DMS 273 treated with DMSO at 0.1 percent for 48 hours (cell line): Measurements from ENCODE around the gene PDE4D.

ENCODE experiments used
- DNase-seq: peaks from one replicate; lab custom pipeline; 2025; lab: John Stamatoyannopoulos, UW

Gene PDE4D

DNA sequence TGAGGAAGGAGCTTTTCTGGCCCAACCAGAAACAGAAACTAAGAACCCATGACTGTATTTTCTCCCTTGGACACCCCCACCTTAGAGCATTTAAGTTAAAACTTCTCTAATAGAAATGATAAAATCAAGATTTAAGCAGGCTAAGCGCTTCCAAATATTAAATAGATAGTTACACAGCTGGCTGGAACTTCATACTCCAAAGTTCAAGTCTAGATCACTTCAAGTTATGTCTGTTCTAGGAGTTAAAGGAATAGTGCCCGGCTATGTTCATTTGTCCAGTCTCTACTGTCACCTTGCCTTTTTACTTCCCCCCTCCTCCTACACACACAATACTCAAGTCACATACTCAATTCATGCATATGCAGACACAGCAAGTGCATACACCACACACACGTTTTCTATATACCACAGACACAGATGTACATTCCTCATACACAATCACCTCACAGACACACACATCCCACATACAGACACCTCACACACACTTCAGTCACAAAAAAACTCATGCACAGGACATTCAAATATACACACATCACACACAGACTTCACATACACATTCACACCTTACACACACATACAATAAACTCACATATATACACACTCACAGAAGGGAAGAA lies 237.7 kb downstream of the PDE4D start:
- no peak for DNase-seq

DNA sequence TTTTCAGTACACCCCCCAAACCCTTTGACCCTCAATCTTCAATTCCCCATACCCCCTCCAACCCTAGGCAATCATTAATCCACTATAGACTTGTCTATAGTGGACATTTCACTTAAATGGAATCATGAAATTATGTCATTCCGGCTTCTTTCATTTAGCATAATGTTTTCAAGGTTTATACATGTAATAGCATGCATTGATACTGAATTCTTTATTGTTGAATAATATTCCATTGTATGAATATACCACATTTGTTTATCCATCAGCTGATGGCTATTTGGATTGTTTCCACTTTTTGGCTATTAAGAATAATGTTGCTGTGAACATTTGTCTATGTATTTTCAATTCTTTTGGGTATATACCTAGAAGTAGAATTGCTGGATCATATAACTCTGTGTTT lies 238.8 kb downstream of the PDE4D start:
- no peak for DNase-seq

DNA sequence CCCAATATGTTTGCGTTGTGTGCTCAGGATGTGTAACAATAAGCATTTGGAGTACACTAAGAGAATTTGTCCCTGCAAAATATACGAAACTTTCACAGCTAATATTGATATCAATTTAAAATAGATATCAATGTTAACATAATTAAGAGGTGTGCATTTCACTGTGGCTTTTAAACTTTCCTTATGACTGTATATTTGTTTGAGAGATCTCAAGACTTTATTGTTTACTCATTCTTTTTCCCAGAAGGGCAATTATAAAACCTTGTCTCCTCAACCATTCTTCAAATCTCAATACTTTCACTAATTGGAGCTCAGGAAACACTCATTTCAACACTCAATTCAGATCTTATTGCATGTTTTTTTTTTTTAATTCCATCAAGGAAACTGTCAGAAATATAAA lies 241.1 kb downstream of the PDE4D start:
- DNase-seq, result no peak

DNA sequence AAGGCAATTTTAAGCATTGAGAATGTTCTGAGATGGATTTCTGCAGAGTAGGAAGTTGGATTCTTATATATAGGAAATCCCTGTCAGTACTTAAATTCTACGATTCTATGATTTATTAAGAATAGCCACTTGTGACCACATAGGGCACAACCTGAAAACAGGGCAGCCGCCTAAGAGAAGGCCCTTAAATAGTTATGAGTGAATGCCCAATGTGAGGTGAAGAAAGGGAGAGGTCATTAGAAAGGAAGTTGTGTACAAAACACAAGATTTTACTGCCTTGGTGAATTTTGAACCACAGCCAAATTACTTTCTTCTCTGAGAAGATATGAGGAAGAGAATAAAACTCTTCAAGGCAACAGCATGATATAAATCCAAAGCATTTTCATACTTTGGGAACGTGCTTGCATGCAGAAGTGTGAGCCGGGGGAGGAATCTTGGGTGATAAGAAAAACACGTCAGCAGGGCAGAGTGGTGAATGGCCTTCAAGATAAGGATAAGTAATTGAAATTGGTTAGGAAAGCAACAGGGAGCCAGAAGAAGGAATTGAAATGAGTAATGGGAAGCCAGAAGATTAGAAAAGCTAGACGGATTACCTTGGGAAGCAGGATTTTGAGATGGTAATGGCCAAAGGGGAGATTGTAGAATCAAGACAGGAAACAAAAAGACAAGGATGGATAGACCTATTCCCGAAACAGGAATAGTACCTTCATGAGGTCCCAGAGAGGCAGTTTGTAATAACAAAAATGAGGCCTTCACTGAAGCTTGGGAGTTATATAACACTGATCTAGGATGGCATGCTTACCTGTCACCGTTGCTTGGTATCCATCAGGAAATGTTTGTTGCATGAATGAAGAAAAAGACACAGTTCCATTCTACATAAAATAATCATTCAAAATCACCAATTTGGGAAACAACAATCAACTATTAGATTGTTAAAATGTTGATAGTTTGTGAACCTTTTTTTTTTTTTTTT lies 244.3 kb downstream of the PDE4D start:
- no peak for DNase-seq

DNA sequence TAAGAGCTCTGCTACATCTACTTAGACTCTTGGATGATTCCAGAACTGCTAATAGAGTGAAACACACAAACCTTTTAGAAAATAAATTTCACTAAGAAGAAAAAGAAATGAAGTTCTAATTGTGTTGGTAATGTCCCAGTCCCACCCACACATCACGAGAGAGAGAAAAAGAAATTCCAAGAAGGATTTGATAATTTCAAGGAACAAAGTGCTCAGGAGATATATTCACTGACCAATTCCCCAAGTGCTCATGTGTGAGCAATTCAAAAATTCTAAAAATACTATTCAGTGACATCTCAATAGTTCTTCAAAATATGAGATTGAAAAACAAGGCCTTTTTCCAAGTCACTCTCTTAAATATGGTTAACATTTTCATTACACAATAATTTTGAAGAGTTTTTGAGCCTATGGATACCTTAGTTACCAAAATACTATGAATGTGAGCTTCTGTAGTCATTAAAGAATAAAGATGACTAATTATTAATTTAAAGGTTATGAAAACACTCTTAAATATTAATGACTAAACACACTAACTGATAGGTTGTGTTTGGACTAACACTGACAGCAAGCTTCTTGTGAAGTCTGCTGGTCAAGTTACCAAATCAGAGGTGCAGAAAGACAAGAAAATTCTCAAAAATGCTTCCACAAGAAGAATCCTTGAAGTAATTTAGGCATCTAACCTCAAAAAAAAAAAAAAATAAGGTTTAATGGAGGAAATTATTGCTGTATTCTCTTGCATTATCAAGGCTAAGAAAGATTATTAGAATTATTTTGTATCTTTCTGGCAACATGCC lies 245.3 kb downstream of the PDE4D start:
- DNase-seq, result no peak

DNA sequence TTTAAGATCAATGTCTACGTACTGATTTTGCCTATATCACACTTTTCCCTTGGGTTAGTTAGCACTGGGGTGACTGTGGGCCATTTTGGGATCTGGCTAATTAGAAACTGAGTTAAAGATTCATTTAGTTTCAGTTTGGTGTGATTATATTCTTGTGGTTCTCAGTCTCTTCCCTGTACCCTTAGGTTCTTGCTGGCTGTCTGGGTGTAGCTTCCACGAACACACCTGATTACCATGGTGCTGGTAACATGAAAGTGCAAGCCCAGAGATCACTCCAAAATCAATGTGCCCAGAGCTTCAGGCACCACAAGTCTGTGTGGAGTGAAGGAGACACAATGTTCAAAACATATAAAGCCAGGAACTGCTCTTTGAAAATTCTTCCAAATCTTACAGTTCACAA lies 248.1 kb downstream of the PDE4D start:
- DNase-seq, result no peak

DNA sequence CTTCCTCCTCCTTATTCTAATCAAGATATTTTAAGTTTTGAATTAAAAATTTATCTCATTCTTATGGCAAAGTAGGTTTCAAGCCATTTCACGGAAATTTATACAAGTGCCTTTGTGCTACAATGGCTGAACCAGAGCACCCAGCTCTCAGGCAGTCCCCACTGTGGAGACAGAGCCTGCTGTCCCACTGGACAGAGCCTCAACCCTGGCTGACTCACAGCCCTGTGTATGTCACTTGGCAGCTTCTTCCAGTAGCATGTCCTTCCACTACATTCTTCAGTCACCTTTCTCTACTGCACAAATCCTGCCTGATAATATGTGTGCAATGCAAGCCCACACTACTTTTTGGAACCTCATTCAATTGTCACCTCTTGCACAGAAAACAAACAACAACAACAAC lies 253.1 kb downstream of the PDE4D start:
- DNase-seq, result no peak

DNA sequence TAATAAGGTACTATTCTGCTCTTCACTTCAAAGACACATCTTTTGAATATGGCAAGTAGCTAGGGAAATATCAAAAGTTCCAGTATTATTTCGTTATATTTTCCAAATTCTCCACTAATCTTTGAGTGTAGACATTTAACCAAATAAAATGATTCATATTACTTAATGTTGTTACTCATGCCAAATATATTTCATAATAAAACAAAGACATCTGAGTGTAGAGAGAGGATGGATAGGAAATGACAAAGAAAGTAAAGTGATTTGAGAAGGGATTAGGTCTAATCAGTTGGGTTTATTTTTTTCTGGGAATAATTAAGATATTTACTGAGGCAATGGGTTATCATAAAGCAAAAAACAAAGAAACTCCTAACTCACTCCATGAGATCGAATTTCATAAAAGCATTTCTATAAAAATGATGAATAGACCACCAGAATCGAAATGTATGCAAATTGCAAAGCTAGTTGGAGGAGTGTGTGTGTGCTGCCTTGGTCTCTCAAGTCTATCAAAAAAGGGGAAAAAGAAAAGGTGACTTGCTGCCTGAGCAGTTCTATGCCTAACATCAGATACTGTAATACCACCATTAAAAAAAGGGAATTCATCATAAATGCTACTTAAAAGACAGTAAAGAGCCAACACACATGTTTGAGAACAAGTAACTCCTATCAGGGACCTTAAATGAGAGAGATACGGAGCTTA lies 255.5 kb downstream of the PDE4D start:
- DNase-seq, result no peak

DNA sequence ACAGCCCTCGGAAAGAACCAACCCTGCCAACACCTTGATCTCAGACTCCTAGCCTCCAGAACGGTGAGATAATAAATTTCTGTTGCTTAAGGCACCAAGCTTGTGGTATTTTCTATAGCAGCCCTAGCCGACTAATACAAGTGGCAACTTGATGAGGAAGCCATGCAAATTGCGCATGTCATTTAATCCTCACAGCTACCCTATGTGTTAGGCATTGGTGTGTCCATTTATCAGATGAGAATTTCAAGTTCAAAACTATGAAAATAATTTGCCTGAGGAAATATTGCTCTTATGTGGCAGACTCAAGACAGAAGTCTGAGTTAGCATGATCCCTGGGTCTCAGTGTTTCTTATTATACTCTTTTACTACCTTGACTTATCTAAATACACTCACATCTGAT lies 264.0 kb downstream of the PDE4D start:
- no peak for DNase-seq

DNA sequence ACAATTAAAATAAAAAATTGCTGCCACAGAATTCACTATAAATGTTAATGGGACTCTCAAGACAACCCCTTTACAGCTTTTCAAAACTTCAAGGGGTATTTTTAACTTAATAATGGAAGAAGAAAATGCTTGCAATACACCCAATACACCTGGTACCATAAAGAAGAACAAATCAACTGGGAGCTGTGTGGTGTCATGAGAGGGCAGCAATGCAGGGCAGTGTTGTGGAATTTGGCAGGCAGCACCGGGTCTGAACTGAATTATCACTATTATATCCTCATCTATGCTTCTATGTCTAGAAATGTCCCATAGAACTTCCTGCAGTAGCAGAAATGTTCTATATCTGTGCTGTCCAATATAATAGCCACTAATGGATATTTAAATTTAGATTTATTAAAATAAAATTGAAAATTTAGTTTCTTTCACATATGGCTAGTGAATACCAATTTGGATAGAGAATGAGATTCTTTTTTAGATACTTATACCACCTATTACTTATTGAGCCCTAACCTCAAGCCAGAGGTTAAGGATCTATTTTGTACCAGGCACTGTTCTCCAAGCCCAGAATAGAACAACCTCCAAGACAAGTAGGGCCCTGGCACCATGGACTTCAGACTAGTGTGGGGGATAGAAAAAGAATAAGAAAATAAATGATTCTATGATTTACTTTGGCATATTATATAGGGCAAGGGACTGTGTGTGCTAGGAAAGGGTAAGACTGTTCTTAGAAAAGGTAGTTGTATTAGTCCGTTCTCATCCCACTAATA lies 265.3 kb downstream of the PDE4D start:
- no peak for DNase-seq

DNA sequence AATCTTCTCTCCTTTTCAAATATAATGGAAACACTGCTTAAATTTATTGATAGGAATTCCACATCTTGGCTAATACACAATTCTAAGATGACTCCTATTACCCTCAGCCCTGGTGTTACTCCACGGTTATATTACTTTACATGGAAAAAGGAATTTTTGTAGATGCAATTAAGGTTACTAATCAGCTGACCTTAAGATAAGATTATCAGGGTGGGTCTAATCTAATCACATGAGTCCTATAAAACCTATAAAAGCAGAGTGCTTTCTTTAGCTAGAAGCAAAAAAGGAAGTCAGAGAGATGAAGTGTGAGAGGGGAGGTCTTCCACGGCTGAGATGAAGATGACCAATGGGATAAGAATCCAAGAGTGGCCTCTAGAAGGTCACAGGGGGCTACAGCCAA lies 268.6 kb downstream of the PDE4D start:
- DNase-seq, result no peak

DNA sequence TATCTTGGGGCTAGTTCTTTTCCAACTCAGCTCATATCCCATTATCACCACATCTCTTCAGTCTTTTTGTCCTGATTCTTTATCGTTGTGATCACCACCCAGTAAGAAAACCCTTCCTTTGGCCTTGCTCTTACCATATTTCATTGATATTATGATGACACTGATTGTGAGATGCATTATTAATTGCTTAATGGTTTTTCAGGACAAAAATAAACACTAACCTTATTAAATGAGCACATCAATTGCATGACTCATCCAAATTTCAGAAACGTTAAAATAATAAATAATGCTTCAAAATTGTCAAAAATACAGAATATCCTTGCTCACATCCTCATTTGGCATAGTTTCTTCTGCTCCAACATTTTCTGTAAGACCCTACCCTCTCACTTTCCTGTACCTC lies 270.7 kb downstream of the PDE4D start:
- no peak for DNase-seq

DNA sequence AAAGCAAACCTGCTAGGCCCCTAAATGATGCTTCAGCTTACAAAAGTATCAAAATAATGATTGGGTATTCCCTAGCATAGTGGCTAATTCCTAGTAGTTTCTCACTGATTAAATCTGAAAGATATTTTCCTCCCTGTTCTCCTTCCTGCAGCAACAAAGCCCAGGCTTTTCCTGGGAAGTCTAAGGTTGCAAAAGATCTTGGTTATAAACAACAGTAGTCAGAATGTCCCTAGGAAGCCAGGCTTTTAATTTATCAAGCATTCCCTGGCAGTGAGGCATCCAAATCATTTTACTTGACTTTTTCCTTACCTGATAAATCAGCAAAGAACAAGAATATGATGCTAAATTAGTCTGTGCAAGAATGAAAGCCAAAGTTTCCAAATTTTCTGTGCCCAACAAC lies 272.0 kb downstream of the PDE4D start:
- DNase-seq, result no peak

DNA sequence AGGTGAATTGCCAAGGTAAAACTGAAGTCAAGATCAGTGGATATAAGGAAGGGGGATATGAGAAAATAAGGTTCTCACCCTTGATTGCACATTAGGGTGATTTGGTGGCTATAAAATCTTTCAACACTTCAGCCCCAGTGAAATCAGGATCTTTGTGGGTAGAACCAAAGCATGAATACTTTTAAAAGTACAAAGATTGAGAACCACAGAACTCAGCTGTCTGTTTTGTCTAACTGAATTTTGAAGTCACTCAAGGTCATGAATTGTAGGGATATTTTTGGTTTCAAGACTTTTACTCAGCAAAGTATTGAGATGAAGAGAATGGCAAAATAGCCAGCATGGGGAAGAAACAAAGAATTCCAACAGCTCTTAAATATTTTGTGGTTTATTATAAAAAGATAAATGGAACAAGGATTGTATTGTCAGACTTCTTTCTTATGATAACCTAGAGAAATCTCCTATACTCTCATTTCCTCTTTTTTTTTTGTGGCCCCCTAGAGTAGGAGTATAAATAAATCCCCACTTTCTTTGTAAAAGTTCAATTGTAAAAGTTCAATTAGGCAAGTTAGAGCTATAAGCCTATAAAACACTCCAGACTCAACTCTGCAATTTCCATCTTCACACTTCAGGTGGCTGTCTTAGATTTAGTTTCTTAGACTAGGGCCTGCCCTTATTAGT lies 272.9 kb downstream of the PDE4D start:
- no peak for DNase-seq

DNA sequence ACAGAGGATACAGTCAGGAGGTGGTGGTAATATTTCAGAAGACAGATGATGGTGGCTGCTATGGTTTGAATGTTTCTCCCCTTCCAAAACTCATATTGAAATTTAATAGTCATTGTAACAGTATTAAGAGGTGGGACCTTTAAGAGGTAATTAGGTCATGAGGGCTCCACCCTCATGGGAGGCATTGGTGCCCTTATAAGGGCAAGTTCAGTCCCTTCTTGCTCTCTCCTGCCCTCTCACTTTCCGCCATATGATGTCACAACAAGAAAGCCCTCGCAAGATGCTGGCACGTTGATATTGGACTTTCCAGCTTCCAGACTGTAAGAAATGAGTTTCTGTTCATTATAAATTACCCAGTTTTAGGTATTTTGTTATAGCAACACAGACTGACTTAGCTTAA lies 274.9 kb downstream of the PDE4D start:
- no peak for DNase-seq

DNA sequence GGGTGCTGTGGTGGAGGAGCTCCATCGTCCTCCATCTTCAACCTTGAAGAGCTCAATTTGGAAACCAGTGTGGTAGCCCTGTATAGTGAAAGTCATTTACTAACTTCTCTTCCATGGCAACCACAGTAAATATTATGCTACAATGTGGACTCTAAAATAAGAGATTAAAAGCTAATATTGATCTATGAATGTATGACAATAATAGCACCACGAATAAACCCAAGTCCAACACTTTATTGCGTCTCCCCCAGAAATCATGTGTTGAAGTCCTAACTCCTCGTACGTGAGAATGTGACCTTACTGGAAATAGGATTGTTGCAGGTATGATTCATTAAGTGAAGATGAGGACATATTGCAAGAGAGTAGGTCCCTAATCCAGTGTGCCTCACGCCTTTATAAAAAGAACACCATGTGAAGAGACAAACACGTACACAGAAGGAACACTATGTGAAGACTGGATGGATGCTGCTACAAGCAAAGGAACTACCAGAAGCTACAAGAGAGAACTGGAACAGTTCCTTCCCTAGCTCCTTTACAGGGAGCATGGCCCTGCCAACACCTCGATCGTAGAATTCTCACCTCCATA lies 276.2 kb downstream of the PDE4D start:
- no peak for DNase-seq

DNA sequence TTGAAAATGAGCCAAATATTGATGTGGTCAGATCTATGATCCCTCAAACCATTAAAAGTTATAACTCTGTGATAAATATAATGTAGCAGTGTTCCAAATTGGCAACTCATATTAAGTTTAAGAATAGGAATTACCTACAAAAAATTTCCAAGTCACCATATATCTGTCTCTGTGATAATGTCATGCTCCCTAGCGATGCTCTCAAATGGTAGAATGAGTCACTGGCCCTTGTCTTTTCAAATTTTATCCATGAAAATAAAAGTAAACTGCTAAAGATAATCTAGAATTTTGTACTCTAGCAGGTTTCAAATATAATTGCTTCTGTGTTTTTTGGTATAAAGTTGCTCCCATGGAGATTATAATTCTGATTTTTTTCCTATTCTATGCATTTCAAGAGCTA lies 277.1 kb downstream of the PDE4D start:
- no peak for DNase-seq

DNA sequence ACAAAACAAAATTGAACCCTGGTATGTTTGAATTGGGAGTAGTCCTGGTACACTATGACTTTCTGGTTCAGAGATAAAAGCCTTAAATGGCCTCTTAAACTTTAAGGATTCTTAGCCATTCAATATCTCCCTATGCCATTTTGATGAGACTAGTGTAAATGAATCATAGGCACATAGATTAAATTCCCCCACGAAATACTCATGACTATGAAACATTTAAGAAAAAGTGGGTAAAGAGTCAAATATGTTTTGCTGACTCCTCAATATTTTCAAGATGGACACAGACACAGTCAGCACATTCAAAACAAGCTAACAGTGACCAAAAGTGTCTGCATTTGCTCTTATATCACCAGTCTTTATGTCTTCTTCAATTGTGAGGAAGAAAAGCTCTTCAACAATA lies 278.3 kb downstream of the PDE4D start:
- DNase-seq, result no peak

DNA sequence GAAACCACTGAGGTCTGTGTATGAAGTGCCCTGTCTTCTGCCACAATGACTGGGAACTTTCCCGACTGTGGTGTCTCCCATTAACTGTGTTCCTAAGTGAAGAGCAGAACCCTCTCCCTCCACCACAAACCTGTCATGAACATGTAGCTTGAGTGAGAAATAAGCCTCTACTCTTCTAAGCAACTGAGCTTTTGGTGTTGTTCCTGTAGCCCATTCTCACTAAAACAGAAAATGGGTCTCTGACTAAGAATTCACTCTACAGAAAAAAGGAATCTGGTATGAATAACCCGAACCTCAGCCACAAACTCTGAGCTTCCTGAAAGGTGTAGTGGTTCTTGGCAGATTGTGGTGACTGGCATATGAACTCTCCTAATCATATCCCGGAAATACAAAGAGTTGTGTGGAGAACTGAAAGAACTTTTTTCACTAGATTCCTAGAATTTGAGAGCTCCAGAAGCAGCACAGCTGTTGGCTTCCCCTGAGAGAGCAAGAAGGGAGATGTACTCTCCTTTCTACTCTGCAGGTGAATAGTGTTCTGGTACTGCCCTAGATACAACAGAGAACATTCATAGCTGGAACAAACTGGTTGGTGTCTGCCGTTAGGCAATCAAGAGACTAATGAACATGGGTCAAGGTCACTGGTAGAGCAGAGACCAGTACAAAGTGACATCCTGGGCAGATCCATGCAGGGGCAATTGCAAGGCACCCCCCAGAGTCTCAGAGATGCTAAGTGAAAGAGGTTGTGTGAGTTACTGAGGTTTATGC lies 283.8 kb downstream of the PDE4D start:
- no peak for DNase-seq

DNA sequence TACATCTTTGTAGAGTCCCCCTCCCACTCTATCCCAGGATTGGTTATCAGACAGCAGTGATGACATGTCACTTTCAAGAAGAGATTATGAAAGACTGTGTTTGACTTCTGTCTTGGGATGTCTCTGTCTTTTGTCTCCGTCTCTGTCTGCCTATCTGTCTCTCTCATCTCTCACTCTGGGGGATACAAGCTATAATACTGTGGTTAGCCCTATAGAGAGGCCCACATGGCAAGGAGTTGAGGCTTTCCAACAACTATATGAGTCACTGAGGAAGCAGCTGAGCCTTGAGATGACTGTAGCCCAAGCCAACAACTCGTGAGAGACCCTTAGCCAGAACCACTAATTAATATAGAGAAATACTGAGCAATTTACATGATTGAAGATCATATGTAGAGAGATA lies 284.8 kb downstream of the PDE4D start:
- no peak for DNase-seq
